ENCODE results near the gene ARFGEF2.

DNA sequence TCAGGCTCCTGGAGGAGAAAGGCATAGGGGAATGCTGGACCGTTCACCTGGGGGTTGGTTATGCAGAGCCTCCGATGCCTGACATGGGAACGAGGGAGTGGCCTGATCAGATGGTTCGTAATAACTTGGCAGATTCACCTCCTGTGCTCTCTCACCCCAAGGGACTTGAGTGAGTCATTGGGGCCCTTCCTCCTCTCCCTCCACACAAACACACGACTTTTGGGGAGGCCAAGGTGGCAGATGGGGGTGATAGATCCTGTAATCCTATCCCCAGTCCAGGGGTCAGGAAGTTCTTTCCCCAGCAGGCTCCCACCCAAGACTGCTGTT, 45.6 kb upstream of the ARFGEF2 start:
- no peak for TF ChIP-seq POLR2A (IDR thresholded peaks at IDR 0.05)
- TF ChIP-seq, protein P1, sequence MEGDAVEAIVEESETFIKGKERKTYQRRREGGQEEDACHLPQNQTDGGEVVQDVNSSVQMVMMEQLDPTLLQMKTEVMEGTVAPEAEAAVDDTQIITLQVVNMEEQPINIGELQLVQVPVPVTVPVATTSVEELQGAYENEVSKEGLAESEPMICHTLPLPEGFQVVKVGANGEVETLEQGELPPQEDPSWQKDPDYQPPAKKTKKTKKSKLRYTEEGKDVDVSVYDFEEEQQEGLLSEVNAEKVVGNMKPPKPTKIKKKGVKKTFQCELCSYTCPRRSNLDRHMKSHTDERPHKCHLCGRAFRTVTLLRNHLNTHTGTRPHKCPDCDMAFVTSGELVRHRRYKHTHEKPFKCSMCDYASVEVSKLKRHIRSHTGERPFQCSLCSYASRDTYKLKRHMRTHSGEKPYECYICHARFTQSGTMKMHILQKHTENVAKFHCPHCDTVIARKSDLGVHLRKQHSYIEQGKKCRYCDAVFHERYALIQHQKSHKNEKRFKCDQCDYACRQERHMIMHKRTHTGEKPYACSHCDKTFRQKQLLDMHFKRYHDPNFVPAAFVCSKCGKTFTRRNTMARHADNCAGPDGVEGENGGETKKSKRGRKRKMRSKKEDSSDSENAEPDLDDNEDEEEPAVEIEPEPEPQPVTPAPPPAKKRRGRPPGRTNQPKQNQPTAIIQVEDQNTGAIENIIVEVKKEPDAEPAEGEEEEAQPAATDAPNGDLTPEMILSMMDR (IDR thresholded peaks at IDR 0.05): no peak
